Keratinocyte (primary cell): ENCODE measurements around the gene SRRT.

Experiments
- CTCF ChIP-seq, 3 experiments: IDR thresholded peaks in 1 of 3; conservative IDR thresholded peaks in 1 of 3; optimal IDR thresholded peaks in 1 of 3; 2 replicates in 2 of 3; 3 replicates in 1 of 3; pipeline versions ENCODE3 to v1.5.1; 2011; ENCODE audit warnings: low read length in 3 of 3, mild to moderate bottlenecking in 3 of 3, moderate library complexity in 2 of 3, control low read depth in 1 of 3, inconsistent platforms in 1 of 3; ENCODE audit not compliant: insufficient read depth in 2 of 3; ENCODE audit errors: extremely low read depth in 1 of 3
- EZH2 ChIP-seq: IDR thresholded peaks from one replicate; pipeline ENCODE4 v1.6.1; 2012; ENCODE audit warnings: inconsistent platforms, mild to moderate bottlenecking, low read length, moderate library complexity

GRCh38 chr7:100886936-100887515, 12.1 kb downstream of the SRRT start:
- no peak for TF ChIP-seq CTCF (optimal IDR thresholded peaks at IDR 0.05 in 1 of 3, IDR thresholded peaks at IDR 0.05 in 1 of 3, conservative IDR thresholded peaks at IDR 0.05 in 1 of 3; ENCODE audit: extremely low read depth in 1 of 3, insufficient read depth in 2 of 3, low read length in 3 of 3)
- no peak for TF ChIP-seq EZH2
